Glomerular endothelial cell (primary cell): Measurements from ENCODE around the gene METTL23. TPM values are rescaled to one million over a fixed set of nuclear protein-coding genes. Genes with fewer than 3 reads are reported as not detected.
"Not testable (repeated sequence)": the region's sequence is repeated elsewhere in the genome, so short reads cannot be mapped to it uniquely, and the experiment has no call there.

Experiments used
- DNase-seq: peaks from one replicate; pipeline ENCODE4 v3.0.0-alpha.2; 2011; ENCODE audit warnings: low read depth, low spot score; ENCODE audit errors: extremely low read depth
- total RNA-seq: library from RNA; depleted of rRNA; stranded (reverse); fragments of >200 nt; gene quantifications from 2 replicates; pipeline ENCODE4 v1.2.3, GENCODE V29; 2015

METTL23 gene
- total RNA-seq, 1 donor from 2014 or later = 23.8 TPM

- no peak for DNase-seq
These were observed 12.9 kb upstream of the METTL23 start for GRCh38 chr17:76713765-76714164.

GRCh38 chr17:76714336-76714735, 12.3 kb upstream of the METTL23 start:
- no peak for DNase-seq

GRCh38 chr17:76714822-76715495, 11.7 kb upstream of the METTL23 start:
- DNase-seq = no peak

GRCh38 chr17:76715496-76715830, 11.2 kb upstream of the METTL23 start:
- DNase-seq = no peak

GRCh38 chr17:76716146-76716838, 10.3 kb upstream of the METTL23 start:
- DNase-seq = no peak

GRCh38 chr17:76716839-76717215, 9.8 kb upstream of the METTL23 start:
- no peak for DNase-seq

- no peak for DNase-seq
These were observed 8.1 kb upstream of the METTL23 start for GRCh38 chr17:76718516-76718915.

- DNase-seq = no peak
These were observed 6.4 kb upstream of the METTL23 start for GRCh38 chr17:76720211-76720610.

- no peak for DNase-seq
These were observed 5.7 kb upstream of the METTL23 start for GRCh38 chr17:76720941-76721340.

GRCh38 chr17:76721463-76721862, 5.2 kb upstream of the METTL23 start:
- no peak for DNase-seq

- no peak for DNase-seq
These were observed 4.4 kb upstream of the METTL23 start for GRCh38 chr17:76722279-76722678.

GRCh38 chr17:76722977-76723376, 3.7 kb upstream of the METTL23 start:
- DNase-seq = not testable (repeated sequence)

GRCh38 chr17:76723812-76724211, 2.8 kb upstream of the METTL23 start:
- no peak for DNase-seq

GRCh38 chr17:76725580-76726230, 934 bp upstream of the METTL23 start:
- DNase-seq = no peak

- no peak for DNase-seq
These were observed 336 bp upstream of the METTL23 start, which contains the start of gene JMJD6 for GRCh38 chr17:76726231-76726775. JMJD6 (minus strand) TSS chr17:76726606; CDS start chr17:76726475, 131 bp downstream.

- DNase-seq = no peak
These were observed 1.3 kb downstream of the METTL23 start for GRCh38 chr17:76727745-76728456.

GRCh38 chr17:76731800-76732733, 5.4 kb downstream of the METTL23 start:
- not testable (repeated sequence) for DNase-seq

- no peak for DNase-seq
These were observed 6.3 kb downstream of the METTL23 start for GRCh38 chr17:76732734-76733617.

- DNase-seq = no peak
These were observed 6.9 kb downstream of the METTL23 start for GRCh38 chr17:76733618-76733957.
